ENCODE measurements around the gene DIS3L.
"Not testable (repeated sequence)": the region's sequence is repeated elsewhere in the genome, so short reads cannot be mapped to it uniquely, and the experiment has no call there.

Gene DIS3L

GRCh38 chr15:66293419-66294156 is at the start of gene DIS3L:
DIS3L (plus strand) TSS chr15:66293568; CDS start chr15:66293597, 29 bp downstream.
- H3K4me3 ChIP-seq (ENCODE audit: low read depth, low read length), result peak within 1 kb of the TSS; percentile 93
- no peaks in the 10 kb centered on the region; the same call in none of the 2 replicates for H3K36me3 ChIP-seq (ENCODE audit: insufficient read depth, low read length)
- H3K27ac ChIP-seq (ENCODE audit: low read depth, low read length), result peak within 1 kb of the TSS; percentile 70
- peak within 1 kb of the TSS; percentile 89 for H2AFZ ChIP-seq (ENCODE audit: low read length, unreplicated experiment)
- no peaks in the 10 kb centered on the region for H3K27me3 ChIP-seq (ENCODE audit: insufficient read depth, low read length)
- peaks cover 19% of the 10 kb centered on the region for H3K79me2 ChIP-seq (ENCODE audit: control insufficient read depth, insufficient read depth, low read length, unreplicated experiment)
- peaks cover 21% of the 10 kb centered on the region for H3K4me1 ChIP-seq (ENCODE audit: control insufficient read depth, insufficient read depth, low read length, unreplicated experiment)

- H3K79me2 ChIP-seq (ENCODE audit: control insufficient read depth, insufficient read depth, low read length, unreplicated experiment); H2AFZ ChIP-seq (ENCODE audit: low read length, unreplicated experiment); H3K4me3 ChIP-seq (ENCODE audit: low read depth, low read length); H3K27ac ChIP-seq (ENCODE audit: low read depth, low read length); H3K36me3 ChIP-seq (ENCODE audit: insufficient read depth, low read length); H3K4me1 ChIP-seq (ENCODE audit: control insufficient read depth, insufficient read depth, low read length, unreplicated experiment): not testable (repeated sequence)
- peaks cover 90% of the 10 kb centered on the region for H3K27me3 ChIP-seq (ENCODE audit: insufficient read depth, low read length)
These were observed 47.5 kb upstream of the DIS3L start for GRCh38 chr15:66245832-66246231.

- Histone ChIP-seq H3K27ac (ENCODE audit: low read depth, low read length) (no peak overlapping the region), H2AFZ (ENCODE audit: low read length, unreplicated experiment) (no peak overlapping the region), H3K27me3 (ENCODE audit: insufficient read depth, low read length) (peaks cover 90% of the 10 kb centered on the region), H3K36me3 (ENCODE audit: insufficient read depth, low read length) (no peaks in the 10 kb centered on the region), H3K4me1 (ENCODE audit: control insufficient read depth, insufficient read depth, low read length, unreplicated experiment) (no peaks in the 10 kb centered on the region), H3K4me3 (ENCODE audit: low read depth, low read length) (no peak overlapping the region), H3K79me2 (ENCODE audit: control insufficient read depth, insufficient read depth, low read length, unreplicated experiment) (no peaks in the 10 kb centered on the region)
These were observed 46.4 kb upstream of the DIS3L start for GRCh38 chr15:66246937-66247336.

GRCh38 chr15:66249605-66250174 is 43.7 kb upstream of the DIS3L start:
- Histone ChIP-seq H3K36me3 (ENCODE audit: insufficient read depth, low read length) (no peaks in the 10 kb centered on the region), H3K27me3 (ENCODE audit: insufficient read depth, low read length) (peaks cover 95% of the 10 kb centered on the region), H3K27ac (ENCODE audit: low read depth, low read length) (no peak overlapping the region), H2AFZ (ENCODE audit: low read length, unreplicated experiment) (no peak overlapping the region), H3K4me1 (ENCODE audit: control insufficient read depth, insufficient read depth, low read length, unreplicated experiment) (peaks cover 5% of the 10 kb centered on the region), H3K79me2 (ENCODE audit: control insufficient read depth, insufficient read depth, low read length, unreplicated experiment) (no peaks in the 10 kb centered on the region), H3K4me3 (ENCODE audit: low read depth, low read length) (no peak overlapping the region)

GRCh38 chr15:66251065-66251789 is 42.1 kb upstream of the DIS3L start:
- no peak overlapping the region for H3K4me3 ChIP-seq (ENCODE audit: low read depth, low read length)
- no peak overlapping the region for H2AFZ ChIP-seq (ENCODE audit: low read length, unreplicated experiment)
- H3K27me3 ChIP-seq (ENCODE audit: insufficient read depth, low read length), result peaks cover 96% of the 10 kb centered on the region

GRCh38 chr15:66251790-66252684 is 41.3 kb upstream of the DIS3L start:
- Histone ChIP-seq H3K4me1 (ENCODE audit: control insufficient read depth, insufficient read depth, low read length, unreplicated experiment) (peaks cover 5% of the 10 kb centered on the region), H3K27ac (ENCODE audit: low read depth, low read length) (no peak overlapping the region), H2AFZ (ENCODE audit: low read length, unreplicated experiment) (peak overlapping the region; percentile 84), H3K79me2 (ENCODE audit: control insufficient read depth, insufficient read depth, low read length, unreplicated experiment) (no peaks in the 10 kb centered on the region), H3K27me3 (ENCODE audit: insufficient read depth, low read length) (peaks cover 96% of the 10 kb centered on the region), H3K4me3 (ENCODE audit: low read depth, low read length) (peak overlapping the region; percentile 76), H3K36me3 (ENCODE audit: insufficient read depth, low read length) (no peaks in the 10 kb centered on the region)

More at GRCh38 chr15:66251065-66251789, 42.1 kb upstream of the DIS3L start:
- peaks cover 5% of the 10 kb centered on the region for H3K4me1 ChIP-seq (ENCODE audit: control insufficient read depth, insufficient read depth, low read length, unreplicated experiment)
- no peak overlapping the region for H3K27ac ChIP-seq (ENCODE audit: low read depth, low read length)
- no peaks in the 10 kb centered on the region for H3K79me2 ChIP-seq (ENCODE audit: control insufficient read depth, insufficient read depth, low read length, unreplicated experiment)
- no peaks in the 10 kb centered on the region for H3K36me3 ChIP-seq (ENCODE audit: insufficient read depth, low read length)

- Histone ChIP-seq H3K27me3 (ENCODE audit: insufficient read depth, low read length) (peaks cover 98% of the 10 kb centered on the region), H3K79me2 (ENCODE audit: control insufficient read depth, insufficient read depth, low read length, unreplicated experiment) (no peaks in the 10 kb centered on the region), H3K4me3 (ENCODE audit: low read depth, low read length) (peak overlapping the region; percentile 76), H2AFZ (ENCODE audit: low read length, unreplicated experiment) (peak overlapping the region; percentile 84), H3K27ac (ENCODE audit: low read depth, low read length) (no peak overlapping the region), H3K36me3 (ENCODE audit: insufficient read depth, low read length) (no peaks in the 10 kb centered on the region), H3K4me1 (ENCODE audit: control insufficient read depth, insufficient read depth, low read length, unreplicated experiment) (peaks cover 5% of the 10 kb centered on the region)
These were observed 40.5 kb upstream of the DIS3L start for GRCh38 chr15:66252685-66253417.

GRCh38 chr15:66253418-66254088 is 39.8 kb upstream of the DIS3L start, which contains the start of gene MEGF11:
MEGF11 (minus strand) TSS chr15:66253750; CDS start chr15:66128403, 125,347 bp downstream.
- Histone ChIP-seq H3K27me3 (ENCODE audit: insufficient read depth, low read length) (peaks cover 96% of the 10 kb centered on the region), H3K27ac (ENCODE audit: low read depth, low read length) (no peak within 1 kb of the TSS), H3K4me3 (ENCODE audit: low read depth, low read length) (peak within 1 kb of the TSS; percentile 76), H3K79me2 (ENCODE audit: control insufficient read depth, insufficient read depth, low read length, unreplicated experiment) (no peaks in the 10 kb centered on the region), H3K4me1 (ENCODE audit: control insufficient read depth, insufficient read depth, low read length, unreplicated experiment) (peaks cover 5% of the 10 kb centered on the region), H2AFZ (ENCODE audit: low read length, unreplicated experiment) (peak within 1 kb of the TSS; percentile 84), H3K36me3 (ENCODE audit: insufficient read depth, low read length) (no peaks in the 10 kb centered on the region)

GRCh38 chr15:66254089-66254950 is 39.0 kb upstream of the DIS3L start:
- Histone ChIP-seq H3K27me3 (ENCODE audit: insufficient read depth, low read length) (peaks cover 89% of the 10 kb centered on the region), H3K27ac (ENCODE audit: low read depth, low read length) (no peak overlapping the region), H2AFZ (ENCODE audit: low read length, unreplicated experiment) (peak overlapping the region; percentile 59), H3K4me1 (ENCODE audit: control insufficient read depth, insufficient read depth, low read length, unreplicated experiment) (peaks cover 5% of the 10 kb centered on the region), H3K4me3 (ENCODE audit: low read depth, low read length) (peak overlapping the region; percentile 76), H3K36me3 (ENCODE audit: insufficient read depth, low read length) (no peaks in the 10 kb centered on the region), H3K79me2 (ENCODE audit: control insufficient read depth, insufficient read depth, low read length, unreplicated experiment) (no peaks in the 10 kb centered on the region)
